ENCODE data around the gene ANO5. TPM values are rescaled to one million over a fixed set of nuclear protein-coding genes. Genes with fewer than 3 reads are reported as not detected.

ANO5 gene
- total RNA-seq, 1 experiment from 2014 or later = not detected

DNA sequence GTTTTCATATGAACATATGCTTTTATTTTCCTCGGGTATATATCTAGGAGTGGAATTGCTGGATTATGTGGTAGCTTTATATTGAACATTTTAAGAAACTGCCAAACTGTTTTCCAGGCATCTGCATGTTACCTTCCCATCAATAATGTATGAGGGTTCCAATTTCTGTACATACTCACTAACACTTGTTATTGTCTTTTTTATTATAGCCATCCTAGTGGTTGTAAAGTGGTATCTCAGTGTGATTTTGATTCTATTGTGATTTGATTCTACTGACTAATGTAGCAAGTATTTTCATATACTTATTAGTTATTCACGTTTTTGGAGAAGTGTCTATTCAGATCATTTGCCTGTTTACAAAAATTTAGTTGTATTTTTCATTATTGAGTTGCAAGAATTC is 2.0 kb downstream of the ANO5 start:
- H3K4me2 ChIP-seq (ENCODE audit: low read length) = no peak overlapping the region
- no peaks in the 10 kb centered on the region for H3K4me1 ChIP-seq (ENCODE audit: insufficient read depth, low read length)
- no peaks in the 10 kb centered on the region for H4K20me1 ChIP-seq (ENCODE audit: low read length)
- H3K9me3 ChIP-seq (ENCODE audit: low read length) = no peaks in the 10 kb centered on the region
- H3F3A ChIP-seq (ENCODE audit: low read length, unreplicated experiment) = no peaks in the 10 kb centered on the region
- ATAC-seq = no peak
- no peaks in the 10 kb centered on the region for H3K79me2 ChIP-seq (ENCODE audit: low read length)
- peaks cover 17% of the 10 kb centered on the region; the same call in 1 of the 2 replicates for H3K27me3 ChIP-seq (ENCODE audit: low read length)
- H3K4me3 ChIP-seq (ENCODE audit: low read length) = no peak overlapping the region
- no peak overlapping the region for H2AFZ ChIP-seq (ENCODE audit: low read length)
- H3K9ac ChIP-seq (ENCODE audit: low read length) = no peak overlapping the region
- no peaks in the 10 kb centered on the region for H3K36me3 ChIP-seq (ENCODE audit: low read depth, low read length)
- no TSS peak for BruUV-seq (replicated peaks)
- intact Hi-C loops (cut with micrococcal nuclease) = no loop called here
- POLR2A ChIA-PET (ENCODE audit: unreplicated experiment) = no interaction called here
- DNase-seq = no peak
- no peak overlapping the region for H3K27ac ChIP-seq (ENCODE audit: low read length)
- TF ChIP-seq EZH2 (IDR thresholded peaks at IDR 0.05; ENCODE audit: low read length, unreplicated experiment) = no peak
- TF ChIP-seq, protein P1, sequence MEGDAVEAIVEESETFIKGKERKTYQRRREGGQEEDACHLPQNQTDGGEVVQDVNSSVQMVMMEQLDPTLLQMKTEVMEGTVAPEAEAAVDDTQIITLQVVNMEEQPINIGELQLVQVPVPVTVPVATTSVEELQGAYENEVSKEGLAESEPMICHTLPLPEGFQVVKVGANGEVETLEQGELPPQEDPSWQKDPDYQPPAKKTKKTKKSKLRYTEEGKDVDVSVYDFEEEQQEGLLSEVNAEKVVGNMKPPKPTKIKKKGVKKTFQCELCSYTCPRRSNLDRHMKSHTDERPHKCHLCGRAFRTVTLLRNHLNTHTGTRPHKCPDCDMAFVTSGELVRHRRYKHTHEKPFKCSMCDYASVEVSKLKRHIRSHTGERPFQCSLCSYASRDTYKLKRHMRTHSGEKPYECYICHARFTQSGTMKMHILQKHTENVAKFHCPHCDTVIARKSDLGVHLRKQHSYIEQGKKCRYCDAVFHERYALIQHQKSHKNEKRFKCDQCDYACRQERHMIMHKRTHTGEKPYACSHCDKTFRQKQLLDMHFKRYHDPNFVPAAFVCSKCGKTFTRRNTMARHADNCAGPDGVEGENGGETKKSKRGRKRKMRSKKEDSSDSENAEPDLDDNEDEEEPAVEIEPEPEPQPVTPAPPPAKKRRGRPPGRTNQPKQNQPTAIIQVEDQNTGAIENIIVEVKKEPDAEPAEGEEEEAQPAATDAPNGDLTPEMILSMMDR (conservative IDR thresholded peaks at IDR 0.05; ENCODE audit: low read depth, low read length) = no peak
- TF ChIP-seq EZH2phosphoT487 (IDR thresholded peaks at IDR 0.05; ENCODE audit: borderline replicate concordance, low read length) = no peak
- CTCF ChIA-PET = no interaction called here
- H3K9me2 ChIP-seq (replicated peaks; ENCODE audit: low read length) = no peaks in the 10 kb centered on the region

DNA sequence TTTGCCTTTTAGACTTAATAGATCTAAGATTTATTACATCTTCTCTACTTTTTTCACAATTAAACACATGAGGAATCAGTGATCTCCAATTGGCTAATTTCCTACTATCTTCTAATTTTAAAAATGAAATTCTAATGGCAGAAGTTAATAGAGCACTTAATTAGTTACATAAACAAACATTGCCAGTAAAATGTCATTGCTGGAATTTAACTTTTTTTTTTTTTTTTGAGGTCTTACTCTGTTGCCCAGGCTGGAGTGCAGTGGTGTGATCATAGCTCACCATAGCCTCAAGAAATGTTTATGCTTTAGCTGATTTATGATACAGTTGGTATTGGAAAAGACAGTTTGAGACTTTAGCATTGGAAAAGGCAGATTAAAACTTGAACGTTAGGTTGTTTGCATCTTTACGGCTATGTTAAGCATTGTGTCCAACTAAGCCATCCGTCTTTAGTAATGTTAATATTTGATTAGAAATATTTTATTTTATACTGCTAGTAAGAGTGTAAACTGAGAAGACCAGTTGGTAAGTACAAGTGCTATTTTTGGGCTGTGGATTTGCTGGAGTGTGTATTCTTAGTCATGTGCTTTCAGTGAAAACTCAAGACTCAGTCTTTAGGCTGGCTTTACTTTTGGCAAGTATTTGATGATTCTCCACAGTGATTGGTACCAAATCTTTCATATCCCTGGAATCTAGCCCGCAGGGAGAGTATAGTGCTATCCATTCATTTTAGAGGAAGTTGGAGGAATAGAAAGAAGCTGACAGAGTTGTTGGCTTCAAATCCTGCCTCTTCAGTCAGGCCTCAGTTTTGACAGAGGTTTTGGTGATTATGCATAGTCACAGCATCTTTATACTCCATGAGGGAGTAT is 4.5 kb downstream of the ANO5 start:
- intact Hi-C loops (cut with micrococcal nuclease) = no loop called here
- Histone ChIP-seq H3F3A (ENCODE audit: low read length, unreplicated experiment) (no peaks in the 10 kb centered on the region), H3K9ac (ENCODE audit: low read length) (no peak overlapping the region), H3K9me2 (replicated peaks; ENCODE audit: low read length) (no peaks in the 10 kb centered on the region), H3K79me2 (ENCODE audit: low read length) (no peaks in the 10 kb centered on the region), H4K20me1 (ENCODE audit: low read length) (no peaks in the 10 kb centered on the region), H3K4me1 (ENCODE audit: insufficient read depth, low read length) (no peaks in the 10 kb centered on the region), H3K27me3 (ENCODE audit: low read length) (peaks cover 16% of the 10 kb centered on the region; the same call in 1 of the 2 replicates), H3K4me2 (ENCODE audit: low read length) (no peak overlapping the region), H3K36me3 (ENCODE audit: low read depth, low read length) (no peaks in the 10 kb centered on the region), H3K4me3 (ENCODE audit: low read length) (no peak overlapping the region), H3K27ac (ENCODE audit: low read length) (no peak overlapping the region), H2AFZ (ENCODE audit: low read length) (no peak overlapping the region), H3K9me3 (ENCODE audit: low read length) (no peaks in the 10 kb centered on the region)
- BruUV-seq (replicated peaks) = no TSS peak
- DNase-seq (no peak), ATAC-seq (no peak)
- TF ChIP-seq EZH2 (IDR thresholded peaks at IDR 0.05; ENCODE audit: low read length, unreplicated experiment) (no peak), EZH2phosphoT487 (IDR thresholded peaks at IDR 0.05; ENCODE audit: borderline replicate concordance, low read length) (no peak)
- TF ChIP-seq, protein P1 (conservative IDR thresholded peaks at IDR 0.05; ENCODE audit: low read depth, low read length) = no peak
- ChIA-PET POLR2A (ENCODE audit: unreplicated experiment) (no interaction called here), CTCF (no interaction called here)

DNA sequence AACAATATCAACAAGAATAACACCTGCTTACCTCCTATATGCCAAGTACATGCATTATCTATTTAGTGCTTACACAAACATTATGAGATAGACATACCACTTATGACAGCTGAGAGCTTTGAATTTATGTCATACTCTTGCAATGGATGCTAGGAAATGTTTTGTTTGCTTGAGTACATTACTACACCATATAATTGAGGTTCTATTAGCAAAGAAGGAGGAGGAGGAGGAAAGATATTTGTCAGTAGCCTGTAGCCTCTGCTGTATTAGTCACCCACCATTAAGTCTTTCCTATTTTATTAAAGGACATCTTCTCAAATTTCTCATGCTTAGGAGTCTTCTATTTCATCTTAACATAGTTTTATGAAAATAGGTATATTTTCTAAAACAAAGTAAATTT is 6.4 kb downstream of the ANO5 start:
- Histone ChIP-seq H3K4me3 (ENCODE audit: low read length) (no peak overlapping the region), H3K4me2 (ENCODE audit: low read length) (no peak overlapping the region), H3K9me3 (ENCODE audit: low read length) (no peaks in the 10 kb centered on the region), H3K27ac (ENCODE audit: low read length) (no peak overlapping the region), H4K20me1 (ENCODE audit: low read length) (no peaks in the 10 kb centered on the region), H3K79me2 (ENCODE audit: low read length) (no peaks in the 10 kb centered on the region), H3F3A (ENCODE audit: low read length, unreplicated experiment) (no peaks in the 10 kb centered on the region), H3K4me1 (ENCODE audit: insufficient read depth, low read length) (no peaks in the 10 kb centered on the region), H2AFZ (ENCODE audit: low read length) (no peak overlapping the region), H3K9me2 (replicated peaks; ENCODE audit: low read length) (no peaks in the 10 kb centered on the region), H3K27me3 (ENCODE audit: low read length) (no peaks in the 10 kb centered on the region; the same call in 1 of the 2 replicates), H3K36me3 (ENCODE audit: low read depth, low read length) (no peaks in the 10 kb centered on the region), H3K9ac (ENCODE audit: low read length) (no peak overlapping the region)
- ATAC-seq = no peak
- intact Hi-C loops (cut with micrococcal nuclease) = no loop called here
- CTCF ChIA-PET = no interaction called here
- BruUV-seq (replicated peaks) = no TSS peak
- TF ChIP-seq EZH2 (IDR thresholded peaks at IDR 0.05; ENCODE audit: low read length, unreplicated experiment) (no peak), EZH2phosphoT487 (IDR thresholded peaks at IDR 0.05; ENCODE audit: borderline replicate concordance, low read length) (no peak)
- TF ChIP-seq, protein P1 (conservative IDR thresholded peaks at IDR 0.05; ENCODE audit: low read depth, low read length) = no peak
- POLR2A ChIA-PET (ENCODE audit: unreplicated experiment) = no interaction called here
- DNase-seq = no peak

Measured in PC-3 (cell line).